Measurements from ENCODE around the gene GET3.

The GET3 gene

DNA sequence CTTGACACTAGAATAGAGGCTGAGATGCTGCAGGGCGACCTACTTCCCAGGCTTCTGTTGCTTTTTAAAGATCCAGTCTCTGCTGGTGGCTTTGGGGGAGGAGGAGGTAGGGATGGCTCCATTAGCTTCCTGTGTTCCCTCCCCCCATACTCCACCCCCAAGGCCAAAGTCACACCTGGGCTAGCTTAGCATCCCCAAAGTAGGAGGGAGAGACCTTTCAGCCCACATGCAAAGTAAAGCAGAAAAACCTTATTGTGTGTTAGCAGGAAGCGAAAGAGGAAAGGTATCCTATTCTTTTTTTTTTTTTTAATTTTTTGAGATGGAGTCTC is 10.3 kb upstream of the GET3 start:
- TF ChIP-seq CTCF (IDR thresholded peaks at IDR 0.05; ENCODE audit: low read depth, low read length) = no peak
- no peak overlapping the region for H3K4me3 ChIP-seq (ENCODE audit: low read depth, low read length)

DNA sequence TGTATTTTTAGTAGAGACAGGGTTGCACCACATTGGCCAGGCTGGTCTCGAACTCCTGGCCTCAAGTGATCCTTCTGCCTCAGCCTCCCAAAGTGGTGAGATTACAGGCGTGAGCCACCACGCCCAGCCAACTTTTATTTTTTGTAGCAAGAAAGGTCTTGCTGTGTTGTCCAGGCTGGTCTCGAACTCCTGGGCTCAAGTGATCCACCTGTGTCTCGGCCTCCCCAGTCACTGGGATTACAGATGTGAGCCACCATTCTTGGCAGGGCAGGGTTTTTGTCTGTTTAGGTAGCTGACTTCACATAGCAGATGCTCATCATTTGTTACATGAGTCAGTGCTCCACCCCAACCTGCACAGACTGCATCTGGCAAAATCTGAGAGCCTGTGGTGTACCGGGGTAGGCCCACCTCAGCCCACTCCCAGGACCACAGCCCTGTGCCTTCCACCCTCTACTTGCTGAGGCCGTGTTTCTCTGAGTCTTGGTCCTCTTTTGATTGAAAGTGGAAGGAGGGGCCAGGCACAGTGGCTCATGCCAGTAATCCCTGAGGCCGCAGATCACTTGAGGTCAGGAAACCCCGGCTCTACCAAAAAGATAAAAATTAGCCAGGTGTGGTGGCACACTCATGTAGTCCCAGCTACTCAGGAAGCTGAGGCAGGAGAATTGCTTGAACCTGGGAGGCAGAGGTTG is 9.4 kb upstream of the GET3 start:
- no peak overlapping the region for H3K4me3 ChIP-seq (ENCODE audit: low read depth, low read length)
- no peak for TF ChIP-seq CTCF (IDR thresholded peaks at IDR 0.05; ENCODE audit: low read depth, low read length)

- H3K4me3 ChIP-seq (ENCODE audit: low read depth, low read length) = no peak overlapping the region
- TF ChIP-seq CTCF (IDR thresholded peaks at IDR 0.05; ENCODE audit: low read depth, low read length) = no peak
Measured at GRCh38 chr19:12730064-12730463, 7.2 kb upstream of the GET3 start.

- H3K4me3 ChIP-seq (ENCODE audit: low read depth, low read length) = no peak overlapping the region
- TF ChIP-seq CTCF (IDR thresholded peaks at IDR 0.05; ENCODE audit: low read depth, low read length) = no peak
Measured at GRCh38 chr19:12731337-12731736, 6.0 kb upstream of the GET3 start.

- 0 out of 2 replicates have a peak, but pooled peaks have one; percentile 19 for TF ChIP-seq CTCF (IDR thresholded peaks at IDR 0.05; ENCODE audit: low read depth, low read length)
Measured at GRCh38 chr19:12733369-12734214, 3.7 kb upstream of the GET3 start.

GRCh38 chr19:12737835-12738351 is 596 bp downstream of the GET3 start:
- H3K4me3 ChIP-seq (ENCODE audit: low read depth, low read length) = peak overlapping the region; percentile 95
- no peak for TF ChIP-seq CTCF (IDR thresholded peaks at IDR 0.05; ENCODE audit: low read depth, low read length)

More at GRCh38 chr19:12733369-12734214, 3.7 kb upstream of the GET3 start:
- peak overlapping the region; percentile 97 for H3K4me3 ChIP-seq (ENCODE audit: low read depth, low read length)
